Progenitor cell of endocrine pancreas (in vitro differentiated cells): ENCODE results near the gene GRIP1. TPM values are rescaled to one million over a fixed set of nuclear protein-coding genes. Genes with fewer than 3 reads are reported as not detected.

ENCODE experiments used
- DNase-seq: peaks from one replicate; pipeline ENCODE4 v3.0.0; 2021; ENCODE audit warnings: low spot score; ENCODE audit not compliant: unreplicated experiment
- H3K27ac Mint-ChIP-seq: 2 replicates; pipeline ENCODE4 v1.8.0; 2021; ENCODE audit warnings: mild to moderate bottlenecking, moderate library complexity, mixed read lengths
- H3K27me3 Mint-ChIP-seq: 2 replicates; pipeline ENCODE4 v1.8.0; 2021; ENCODE audit warnings: mixed read lengths
- H3K36me3 Mint-ChIP-seq: 2 replicates; pipeline ENCODE4 v1.8.0; 2022; ENCODE audit warnings: mixed read lengths; ENCODE audit not compliant: insufficient read depth
- H3K4me1 Mint-ChIP-seq: 2 replicates; pipeline ENCODE4 v1.8.0; 2021; ENCODE audit warnings: low read depth, mixed read lengths
- H3K4me3 Mint-ChIP-seq: 2 replicates; pipeline ENCODE4 v1.8.0; 2021; ENCODE audit warnings: low read depth, mild to moderate bottlenecking, moderate library complexity, mixed read lengths
- H3K9me3 Mint-ChIP-seq: 2 replicates; pipeline ENCODE4 v1.8.0; 2021; ENCODE audit warnings: low read depth, mixed read lengths
- CTCF ChIP-seq: fragments of 200-600 bp; sonication (generic); IDR thresholded peaks from one replicate; pipeline ENCODE4 v1.5.0; 2021; ENCODE audit warnings: antibody characterized with exemption, mild to moderate bottlenecking; ENCODE audit not compliant: unreplicated experiment
- total RNA-seq: library from RNA; stranded (reverse); gene quantifications from 2 replicates; pipeline ENCODE4 v1.2.1, GENCODE V29; 2021

GRIP1 gene
- total RNA-seq, 1 donor from 2014 or later = 41.3 TPM

- no peaks in the 10 kb centered on the region for H3K27me3 Mint-ChIP-seq
- H3K4me1 Mint-ChIP-seq = no peaks in the 10 kb centered on the region
- H3K36me3 Mint-ChIP-seq = peaks cover 7% of the 10 kb centered on the region
- no peak for TF ChIP-seq CTCF
- H3K4me3 Mint-ChIP-seq = no peak overlapping the region
- peaks cover 46% of the 10 kb centered on the region for H3K9me3 Mint-ChIP-seq
- no peak overlapping the region for H3K27ac Mint-ChIP-seq
- no peak for DNase-seq
These were observed 123.8 kb downstream of the GRIP1 start for GRCh38 chr12:66555113-66555512.

- Mint-ChIP-seq H3K27ac (no peak overlapping the region), H3K36me3 (peaks cover 4% of the 10 kb centered on the region), H3K4me1 (no peaks in the 10 kb centered on the region), H3K9me3 (peaks cover 24% of the 10 kb centered on the region), H3K27me3 (no peaks in the 10 kb centered on the region), H3K4me3 (no peak overlapping the region)
- no peak for DNase-seq
- no peak for TF ChIP-seq CTCF
These were observed 126.2 kb downstream of the GRIP1 start for GRCh38 chr12:66552716-66553115.

GRCh38 chr12:66550626-66551025 is 128.2 kb downstream of the GRIP1 start:
- Mint-ChIP-seq H3K27me3 (no peaks in the 10 kb centered on the region), H3K27ac (no peak overlapping the region), H3K4me1 (no peaks in the 10 kb centered on the region), H3K9me3 (peaks cover 4% of the 10 kb centered on the region), H3K36me3 (no peaks in the 10 kb centered on the region), H3K4me3 (no peak overlapping the region)
- no peak for TF ChIP-seq CTCF
- no peak for DNase-seq

- no peaks in the 10 kb centered on the region for H3K27me3 Mint-ChIP-seq
- no peak overlapping the region for H3K4me3 Mint-ChIP-seq
- no peak for TF ChIP-seq CTCF
- H3K9me3 Mint-ChIP-seq = no peaks in the 10 kb centered on the region
- no peak for DNase-seq
- H3K27ac Mint-ChIP-seq = no peak overlapping the region
- peaks cover 2% of the 10 kb centered on the region for H3K4me1 Mint-ChIP-seq
- H3K36me3 Mint-ChIP-seq = no peaks in the 10 kb centered on the region
These were observed 129.9 kb downstream of the GRIP1 start for GRCh38 chr12:66549050-66549389.

GRCh38 chr12:66548338-66549049 is 130.4 kb downstream of the GRIP1 start:
- no peaks in the 10 kb centered on the region for H3K27me3 Mint-ChIP-seq
- H3K27ac Mint-ChIP-seq = no peak overlapping the region
- no peaks in the 10 kb centered on the region for H3K36me3 Mint-ChIP-seq
- H3K9me3 Mint-ChIP-seq = no peaks in the 10 kb centered on the region
- no peak for DNase-seq
- TF ChIP-seq CTCF = peak; percentile 35
- H3K4me3 Mint-ChIP-seq = no peak overlapping the region
- peaks cover 2% of the 10 kb centered on the region for H3K4me1 Mint-ChIP-seq
